SK-N-SH (cell line): Measurements from ENCODE around the gene CETN2. TPM values are rescaled to one million over a fixed set of nuclear protein-coding genes. Genes with fewer than 3 reads are reported as not detected.

Experiments
- CTCF ChIA-PET: fragments of 300-600, 350-600 bp; formaldehyde crosslinking; extraction: SDS; loops from one replicate; lab custom pipeline; 2021; lab: Yijun Ruan, JAX
- POLR2A ChIA-PET: fragments of 350-600 bp; sonication (Branson Sonifier 250); formaldehyde crosslinking; extraction: SDS; loops from one replicate; lab custom pipeline; 2020; ENCODE audit warnings: antibody characterized with exemption, inconsistent platforms; lab: Yijun Ruan, JAX
- DNase-seq: peaks from one replicate; pipeline ENCODE4 v3.0.0; 2012
- H2AFZ ChIP-seq: fragments of 200-600 bp; sonication (generic); 2 replicates; pipeline ENCODE4 v1.8.1; 2016; ENCODE audit warnings: antibody characterized with exemption, mild to moderate bottlenecking, low read depth
- H3F3A ChIP-seq: fragments of 200-600 bp; sonication (generic); replicated peaks from 2 replicates; pipeline ENCODE3; 2016; ENCODE audit warnings: antibody characterized with exemption, mild to moderate bottlenecking; ENCODE audit not compliant: insufficient read depth
- H3K27ac ChIP-seq, 2 experiments: fragments of 200-500 bp in 1 of 2; fragments of 200-600 bp in 1 of 2; sonication (Bioruptor generic) in 1 of 2; sonication (generic), shearing (Covaris generic) in 1 of 2; 2 replicates each; pipeline versions ENCODE4 v1.5.1 to v1.6.1; 2014 to 2016; ENCODE audit warnings: low read depth in 2 of 2, inconsistent platforms in 1 of 2, low read length in 1 of 2, mild to moderate bottlenecking in 1 of 2, mixed read lengths in 1 of 2
- H3K27me3 ChIP-seq: fragments of 200-600 bp; sonication (generic), shearing (Covaris generic); 2 replicates; pipeline ENCODE4 v1.6.1; 2016; ENCODE audit warnings: mixed run types; ENCODE audit not compliant: insufficient read depth
- H3K36me3 ChIP-seq, 2 experiments: fragments of 200-500 bp in 1 of 2; fragments of 200-600 bp in 1 of 2; sonication (Bioruptor generic) in 1 of 2; sonication (generic) in 1 of 2; replicated peaks in 1 of 2; 2 replicates each; pipeline versions ENCODE3 to v1.5.1; 2014 to 2016; ENCODE audit warnings: low read length in 1 of 2, mild to moderate bottlenecking in 1 of 2; ENCODE audit not compliant: insufficient read depth in 2 of 2, control insufficient read depth in 1 of 2
- H3K4me1 ChIP-seq, 2 experiments: fragments of 200-500 bp in 1 of 2; fragments of 200-600 bp in 1 of 2; sonication (Bioruptor generic) in 1 of 2; sonication (generic), shearing (Covaris generic) in 1 of 2; 2 replicates each; pipeline versions ENCODE4 v1.5.1 to v1.6.1; 2014 to 2016; ENCODE audit warnings: low read depth in 1 of 2, low read length in 1 of 2, mixed run types in 1 of 2; ENCODE audit not compliant: insufficient read depth in 2 of 2, control insufficient read depth in 1 of 2
- H3K4me2 ChIP-seq: fragments of 200-600 bp; sonication (generic), shearing (Covaris generic); 2 replicates; pipeline ENCODE4 v1.6.1; 2017; ENCODE audit warnings: mixed run types
- H3K4me3 ChIP-seq, 2 experiments: fragments of 200-500 bp in 1 of 2; fragments of 200-600 bp in 1 of 2; sonication (Bioruptor generic) in 1 of 2; sonication (generic), shearing (Covaris generic) in 1 of 2; 2 replicates each; pipeline versions ENCODE4 v1.5.1 to v1.8.1; 2014 to 2016; ENCODE audit warnings: low read depth in 2 of 2, inconsistent platforms in 1 of 2, low read length in 1 of 2, mild to moderate bottlenecking in 1 of 2, mixed read lengths in 1 of 2, moderate library complexity in 1 of 2
- H3K79me2 ChIP-seq: fragments of 200-600 bp; sonication (generic); 2 replicates; pipeline ENCODE4 v1.8.1; 2017; ENCODE audit warnings: mild to moderate bottlenecking; ENCODE audit not compliant: insufficient read depth
- H3K9ac ChIP-seq: fragments of 200-600 bp; sonication (generic); 2 replicates; pipeline ENCODE4 v1.6.1; 2017; ENCODE audit warnings: mixed run types
- H3K9me2 ChIP-seq: fragments of 200-600 bp; sonication (generic); 2 replicates; pipeline ENCODE4 v1.6.1; 2017; ENCODE audit warnings: mixed run types
- H3K9me3 ChIP-seq: fragments of 200-600 bp; sonication (generic); 2 replicates; pipeline ENCODE4 v1.6.1; 2017; ENCODE audit warnings: mixed run types, mild to moderate bottlenecking, moderate library complexity
- H4K20me1 ChIP-seq: fragments of 200-600 bp; sonication (generic); 2 replicates; pipeline ENCODE4 v1.6.1; 2017; ENCODE audit warnings: mild to moderate bottlenecking, mixed run types; ENCODE audit not compliant: insufficient read depth
- CHD2 ChIP-seq: fragments of 150-350 bp; IDR thresholded peaks from 2 replicates; pipeline ENCODE4 v1.6.1; 2018; ENCODE audit warnings: low read length; ENCODE audit not compliant: partially characterized antibody
- ELF1 ChIP-seq: IDR thresholded peaks from 2 replicates; pipeline ENCODE4 v1.4.0; 2012
- EP300 ChIP-seq, 2 experiments: IDR thresholded peaks; 2 replicates each; pipeline versions ENCODE4 v1.4.0 to v1.6.1; 2012; ENCODE audit warnings: borderline replicate concordance in 1 of 2, low read depth in 1 of 2, low read length in 1 of 2
- FOSL2 ChIP-seq: IDR thresholded peaks from 2 replicates; pipeline ENCODE4 v1.4.0; 2012; ENCODE audit warnings: low read depth, mild to moderate bottlenecking, moderate library complexity, borderline replicate concordance
- FOXJ3 ChIP-seq: sonication (generic); formaldehyde crosslinking; IDR thresholded peaks from 2 replicates; pipeline ENCODE4 v1.5.1; 2020; ENCODE audit warnings: mild to moderate bottlenecking, missing genetic modification reagents
- FOXM1 ChIP-seq: IDR thresholded peaks from 2 replicates; pipeline ENCODE4 v1.4.0; 2012; ENCODE audit warnings: low read depth, mild to moderate bottlenecking
- GABPA ChIP-seq: IDR thresholded peaks from 2 replicates; pipeline ENCODE4 v1.4.0; 2012; ENCODE audit warnings: low read depth, mild to moderate bottlenecking
- GATA2 ChIP-seq: sonication (generic); formaldehyde crosslinking; IDR thresholded peaks from 2 replicates; pipeline ENCODE4 v1.5.0; 2020; ENCODE audit warnings: mild to moderate bottlenecking, missing genetic modification reagents
- JUND ChIP-seq: IDR thresholded peaks from 2 replicates; pipeline ENCODE4 v1.4.0; 2012
- NFIC ChIP-seq: IDR thresholded peaks from 2 replicates; pipeline ENCODE4 v1.4.0; 2012; ENCODE audit warnings: borderline replicate concordance
- NRF1 ChIP-seq: IDR thresholded peaks from 2 replicates; pipeline ENCODE4 v1.6.1; 2012; ENCODE audit warnings: low read depth, mild to moderate bottlenecking, low read length
- RAD21 ChIP-seq: IDR thresholded peaks from 2 replicates; pipeline ENCODE4 v1.6.1; 2012; ENCODE audit warnings: mild to moderate bottlenecking, low read length
- RFX5 ChIP-seq: IDR thresholded peaks from 2 replicates; pipeline ENCODE4 v1.6.1; 2012; ENCODE audit warnings: mild to moderate bottlenecking, improper control_type of control experiment, low read length
- SIN3A ChIP-seq: IDR thresholded peaks from 2 replicates; pipeline ENCODE4 v1.6.1; 2012; ENCODE audit warnings: low read depth, mild to moderate bottlenecking, low read length, moderate library complexity, borderline replicate concordance
- TCF12 ChIP-seq: IDR thresholded peaks from 2 replicates; pipeline ENCODE4 v1.4.0; 2012
- YY1 ChIP-seq: IDR thresholded peaks from 2 replicates; pipeline ENCODE4 v1.4.0; 2012; ENCODE audit warnings: low read depth, mild to moderate bottlenecking
- WGBS: methylation state at CpG from one replicate; pipeline ENCODE4 v1.1.6; 2017; ENCODE audit warnings: low lambda C conversion rate; 5-methylcytosine and 5-hydroxymethylcytosine counted together
- polyA plus RNA-seq, 3 experiments: library from polyadenylated mRNA; depleted of rRNA; stranded (reverse); fragments of >200 nt; gene quantifications; 2 replicates each; pipeline ENCODE4 v1.2.3, GENCODE V29; 2012
- TF ChIP-seq, protein P1 (sequence below): fragments of 150-350 bp; IDR thresholded peaks from 2 replicates; pipeline ENCODE4 v1.6.1; 2017; ENCODE audit warnings: antibody characterized with exemption, low read length, low read depth, borderline replicate concordance
- TF ChIP-seq, protein P2 (sequence below): IDR thresholded peaks from 2 replicates; pipeline ENCODE4; 2012
- TF ChIP-seq, protein P3 (sequence below): fragments of 150-350 bp; IDR thresholded peaks from 2 replicates; pipeline ENCODE4 v1.6.1; 2016; ENCODE audit warnings: mild to moderate bottlenecking, low read depth, low read length

CETN2 gene
- polyA plus RNA-seq, 1 of the 3 experiments (the other 2 are of a cell fraction): 41.1 TPM

DNA sequence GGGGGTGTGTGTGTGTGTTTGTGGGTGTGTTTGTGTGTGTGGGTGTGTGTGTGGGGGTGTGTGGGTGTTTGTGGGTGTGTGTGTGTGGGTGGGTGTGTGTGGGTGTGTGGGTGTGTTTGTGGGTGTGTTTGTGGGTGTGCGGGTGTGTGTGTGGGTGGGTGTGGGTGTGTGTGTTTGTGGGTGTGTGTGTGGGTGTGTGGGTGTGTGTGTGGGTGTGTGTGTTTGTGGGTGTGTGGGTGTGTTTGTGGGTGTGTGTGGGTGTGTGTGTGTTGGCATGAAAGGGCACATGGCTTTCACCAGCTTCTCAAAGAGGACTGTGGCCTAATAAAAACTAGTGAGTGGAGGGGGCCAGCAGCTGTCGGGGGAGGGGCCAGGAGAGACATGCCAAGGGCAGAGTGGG is 42.0 kb upstream of the CETN2 start:
- ChIA-PET CTCF (interaction anchor here (0.7 kb wide), 1 partner anchor 28 kb away, joined by 3 read pairs; no protein-coding TSS in a partner anchor), POLR2A (no interaction called here)
- DNase-seq: no peak
- no peak for TF ChIP-seq RFX5
- no peak for TF ChIP-seq RAD21
- no peak for TF ChIP-seq FOXM1
- no peak for TF ChIP-seq JUND
- TF ChIP-seq GATA2 (CRISPR knock-in tag): no peak
- TF ChIP-seq FOXJ3 (CRISPR knock-in tag): no peak
- no peak for TF ChIP-seq ELF1
- TF ChIP-seq FOSL2: no peak
- TF ChIP-seq, protein P1, sequence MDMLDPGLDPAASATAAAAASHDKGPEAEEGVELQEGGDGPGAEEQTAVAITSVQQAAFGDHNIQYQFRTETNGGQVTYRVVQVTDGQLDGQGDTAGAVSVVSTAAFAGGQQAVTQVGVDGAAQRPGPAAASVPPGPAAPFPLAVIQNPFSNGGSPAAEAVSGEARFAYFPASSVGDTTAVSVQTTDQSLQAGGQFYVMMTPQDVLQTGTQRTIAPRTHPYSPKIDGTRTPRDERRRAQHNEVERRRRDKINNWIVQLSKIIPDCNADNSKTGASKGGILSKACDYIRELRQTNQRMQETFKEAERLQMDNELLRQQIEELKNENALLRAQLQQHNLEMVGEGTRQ: no peak
- H4K20me1 ChIP-seq: no peaks in the 10 kb centered on the region
- peaks cover 23% of the 10 kb centered on the region; the same call in 1 of the 2 replicates for H3K27me3 ChIP-seq
- H3K9ac ChIP-seq: no peak overlapping the region
- no peaks in the 10 kb centered on the region for H3K9me3 ChIP-seq
- H3F3A ChIP-seq: no peaks in the 10 kb centered on the region
- H2AFZ ChIP-seq: no peak overlapping the region
- H3K36me3 ChIP-seq: peaks cover 6 to 23% of the 10 kb centered on the region in 2 experiments
- no peaks in the 10 kb centered on the region for H3K9me2 ChIP-seq
- 28% methylated on average over 2 of the region's 2 CpGs for WGBS
- no peak overlapping the region for H3K27ac ChIP-seq
- H3K79me2 ChIP-seq: no peaks in the 10 kb centered on the region
- H3K4me3 ChIP-seq: no peak overlapping the region
- H3K4me2 ChIP-seq: no peak overlapping the region
- no peaks in the 10 kb centered on the region for H3K4me1 ChIP-seq

DNA sequence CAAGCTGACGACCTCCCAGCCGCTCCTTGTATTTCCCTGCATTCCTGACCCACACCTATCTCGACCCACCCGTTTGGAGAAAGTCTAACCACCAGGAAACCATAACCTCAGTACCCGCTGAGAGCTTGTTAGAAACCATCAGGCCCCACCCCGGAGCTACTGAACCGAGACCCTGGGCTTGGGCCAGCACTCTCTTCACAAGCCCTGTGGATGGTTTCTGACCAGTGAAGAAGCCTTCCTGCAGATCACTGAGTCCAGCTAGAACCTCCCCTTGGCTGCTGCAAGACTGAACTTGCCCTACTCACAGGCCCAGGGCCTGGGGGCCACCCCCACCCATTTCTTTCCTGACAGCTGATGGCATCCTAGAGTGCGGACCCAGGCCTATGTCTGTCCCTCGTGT is 40.7 kb upstream of the CETN2 start:
- Histone ChIP-seq H2AFZ (no peak overlapping the region), H3K9me3 (no peaks in the 10 kb centered on the region), H4K20me1 (no peaks in the 10 kb centered on the region), H3K79me2 (no peaks in the 10 kb centered on the region), H3F3A (no peaks in the 10 kb centered on the region), H3K27ac (no peak overlapping the region), H3K27me3 (peaks cover 12% of the 10 kb centered on the region; the same call in 1 of the 2 replicates), H3K4me2 (no peak overlapping the region), H3K36me3 (peaks cover 6 to 36% of the 10 kb centered on the region in 2 experiments), H3K4me1 (no peaks in the 10 kb centered on the region), H3K4me3 (no peak overlapping the region), H3K9me2 (no peaks in the 10 kb centered on the region), H3K9ac (no peak overlapping the region)
- DNase-seq: no peak
- TF ChIP-seq SIN3A (no peak), EP300 (IDR thresholded peaks at IDR 0.05; ENCODE audit: borderline replicate concordance in 1 of 2, low read depth in 1 of 2, low read length in 1 of 2) (no peak), TCF12 (no peak), CHD2 (no peak), NFIC (no peak), GABPA (no peak), FOSL2 (no peak), YY1 (no peak), ELF1 (no peak), NRF1 (no peak)
- TF ChIP-seq, protein P2, sequence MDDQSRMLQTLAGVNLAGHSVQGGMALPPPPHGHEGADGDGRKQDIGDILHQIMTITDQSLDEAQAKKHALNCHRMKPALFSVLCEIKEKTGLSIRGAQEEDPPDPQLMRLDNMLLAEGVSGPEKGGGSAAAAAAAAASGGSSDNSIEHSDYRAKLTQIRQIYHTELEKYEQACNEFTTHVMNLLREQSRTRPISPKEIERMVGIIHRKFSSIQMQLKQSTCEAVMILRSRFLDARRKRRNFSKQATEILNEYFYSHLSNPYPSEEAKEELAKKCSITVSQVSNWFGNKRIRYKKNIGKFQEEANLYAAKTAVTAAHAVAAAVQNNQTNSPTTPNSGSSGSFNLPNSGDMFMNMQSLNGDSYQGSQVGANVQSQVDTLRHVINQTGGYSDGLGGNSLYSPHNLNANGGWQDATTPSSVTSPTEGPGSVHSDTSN: no peak
- TF ChIP-seq, protein P3, sequence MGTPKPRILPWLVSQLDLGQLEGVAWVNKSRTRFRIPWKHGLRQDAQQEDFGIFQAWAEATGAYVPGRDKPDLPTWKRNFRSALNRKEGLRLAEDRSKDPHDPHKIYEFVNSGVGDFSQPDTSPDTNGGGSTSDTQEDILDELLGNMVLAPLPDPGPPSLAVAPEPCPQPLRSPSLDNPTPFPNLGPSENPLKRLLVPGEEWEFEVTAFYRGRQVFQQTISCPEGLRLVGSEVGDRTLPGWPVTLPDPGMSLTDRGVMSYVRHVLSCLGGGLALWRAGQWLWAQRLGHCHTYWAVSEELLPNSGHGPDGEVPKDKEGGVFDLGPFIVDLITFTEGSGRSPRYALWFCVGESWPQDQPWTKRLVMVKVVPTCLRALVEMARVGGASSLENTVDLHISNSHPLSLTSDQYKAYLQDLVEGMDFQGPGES: no peak
- TF ChIP-seq, protein P1: no peak
- ChIA-PET POLR2A (no interaction called here), CTCF (no interaction called here)
- 88% methylated on average over 9 of the region's 9 CpGs for WGBS
